ENCODE measurements around the gene ACVR1B. TPM values are rescaled to one million over a fixed set of nuclear protein-coding genes. Genes with fewer than 3 reads are reported as not detected.

Gene ACVR1B
- total and polyA plus RNA-seq, 2 donors (not counting 1 experiment from before 2014, with no cell fraction given) = 3.4 to 10.6 TPM

DNA sequence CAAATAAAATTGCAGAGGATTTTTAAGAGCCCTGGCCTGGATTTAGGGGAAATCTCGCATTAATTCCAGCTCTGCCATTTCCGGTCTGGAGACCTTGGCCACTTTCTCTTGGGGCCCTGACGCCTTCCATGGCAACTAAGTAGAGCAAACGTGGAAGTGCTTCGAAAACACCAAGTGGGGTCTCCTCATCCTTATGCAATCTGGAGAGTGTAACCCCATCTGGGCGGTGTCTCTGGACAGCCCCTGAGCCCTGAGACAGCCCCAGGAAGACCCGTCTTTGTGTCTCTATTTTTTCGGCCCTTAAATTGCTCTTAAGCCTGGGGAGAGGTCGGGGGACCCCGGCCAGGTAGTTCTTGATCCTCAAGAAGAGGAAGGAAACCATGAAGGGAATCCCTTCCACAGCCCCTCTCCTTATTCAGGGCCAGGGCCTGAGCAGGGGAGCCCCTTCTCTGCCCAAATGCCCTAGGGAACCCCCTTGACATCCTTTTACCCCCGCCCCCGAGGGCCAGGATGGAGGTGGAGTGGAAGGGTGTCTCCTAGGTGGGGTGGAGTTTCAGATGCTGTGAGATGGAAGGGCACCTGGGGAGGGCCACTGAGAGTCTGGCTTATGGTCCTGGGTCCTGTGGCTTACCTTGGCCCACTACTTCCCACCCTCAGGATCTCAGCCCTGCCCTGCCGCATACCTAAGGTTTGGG is 82.1 kb downstream of the ACVR1B start:
- Histone ChIP-seq H3K9me3 (ENCODE audit: control extremely low read depth in 1 of 3, control insufficient read depth in 2 of 3, insufficient read depth in 1 of 3, low read length in 2 of 3) (no peaks in the 10 kb centered on the region), H3K9ac (ENCODE audit: low read length) (peak overlapping the region; percentile 67), H3K27me3 (replicated peaks in 1 of 4; ENCODE audit: control extremely low read depth in 1 of 4, control insufficient read depth in 3 of 4, insufficient read depth in 4 of 4, low read length in 3 of 4) (peaks cover 0 to 2% (median 0%) of the 10 kb centered on the region in 4 experiments), H2AFZ (ENCODE audit: insufficient read depth, low read depth, low read length, poor library complexity, severe bottlenecking) (peak overlapping the region; percentile 47), H3K27ac (ENCODE audit: low read length in 2 of 2) (peak overlapping the region; percentile 93 to 96), H3K4me3 (ENCODE audit: control extremely low read depth in 1 of 5, extremely low read depth in 1 of 5, insufficient read depth in 1 of 5, low read depth in 2 of 5, low read length in 4 of 5) (peak overlapping the region; percentile 32 to 62 (median 57)), H3K4me2 (replicated peaks; ENCODE audit: low read depth, low read length, poor library complexity, severe bottlenecking) (peak overlapping the region; percentile 87), H4K20me1 (ENCODE audit: control insufficient read depth, insufficient read depth, low read length, poor library complexity, severe bottlenecking) (no peaks in the 10 kb centered on the region), H3K79me2 (ENCODE audit: control insufficient read depth, insufficient read depth, low read length) (no peaks in the 10 kb centered on the region), H3K36me3 (replicated peaks in 1 of 2; ENCODE audit: control extremely low read depth in 1 of 2, control insufficient read depth in 1 of 2, extremely low read depth in 1 of 2, insufficient read depth in 2 of 2, low read length in 1 of 2) (no peaks in the 10 kb centered on the region), H3K4me1 (ENCODE audit: control insufficient read depth in 2 of 2, insufficient read depth in 2 of 2, low read length in 2 of 2) (peaks cover 35 to 56% of the 10 kb centered on the region in 2 donors)
- ChIA-PET POLR2A (interaction anchor here (0.5 to 2.4 kb wide), 8 partner anchors 10 to 187 kb away, joined by 3 to 15 read pairs (median 6); partner anchors contain the start of genes ATG101, NR4A1 and TAMALIN), CTCF (interaction anchor here (1.2 to 32.6 kb wide), 9 partner anchors 9 to 88 kb away, joined by 3 to 1315 read pairs (median 18); partner anchors contain the start of genes ATG101, NR4A1, SMIM41 and TAMALIN)
- Mint-ChIP-seq H3K27ac (peak overlapping the region; percentile 90), H3K4me3 (peak overlapping the region; percentile 84), H3K9me3 (ENCODE audit: insufficient read depth) (no peaks in the 10 kb centered on the region), H3K4me1 (peaks cover 53% of the 10 kb centered on the region), H3K27me3 (no peaks in the 10 kb centered on the region)
- ATAC-seq (ENCODE audit: low read depth) (no peak), DNase-seq (peak; percentile 57)
- WGBS (ENCODE audit: insufficient coverage) = 31% methylated on average over 9 of the region's 13 CpGs
- TF ChIP-seq, protein P1, sequence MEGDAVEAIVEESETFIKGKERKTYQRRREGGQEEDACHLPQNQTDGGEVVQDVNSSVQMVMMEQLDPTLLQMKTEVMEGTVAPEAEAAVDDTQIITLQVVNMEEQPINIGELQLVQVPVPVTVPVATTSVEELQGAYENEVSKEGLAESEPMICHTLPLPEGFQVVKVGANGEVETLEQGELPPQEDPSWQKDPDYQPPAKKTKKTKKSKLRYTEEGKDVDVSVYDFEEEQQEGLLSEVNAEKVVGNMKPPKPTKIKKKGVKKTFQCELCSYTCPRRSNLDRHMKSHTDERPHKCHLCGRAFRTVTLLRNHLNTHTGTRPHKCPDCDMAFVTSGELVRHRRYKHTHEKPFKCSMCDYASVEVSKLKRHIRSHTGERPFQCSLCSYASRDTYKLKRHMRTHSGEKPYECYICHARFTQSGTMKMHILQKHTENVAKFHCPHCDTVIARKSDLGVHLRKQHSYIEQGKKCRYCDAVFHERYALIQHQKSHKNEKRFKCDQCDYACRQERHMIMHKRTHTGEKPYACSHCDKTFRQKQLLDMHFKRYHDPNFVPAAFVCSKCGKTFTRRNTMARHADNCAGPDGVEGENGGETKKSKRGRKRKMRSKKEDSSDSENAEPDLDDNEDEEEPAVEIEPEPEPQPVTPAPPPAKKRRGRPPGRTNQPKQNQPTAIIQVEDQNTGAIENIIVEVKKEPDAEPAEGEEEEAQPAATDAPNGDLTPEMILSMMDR (IDR thresholded peaks at IDR 0.05) = no peak
- no peak for TF ChIP-seq EZH2 (IDR thresholded peaks at IDR 0.05; ENCODE audit: borderline replicate concordance, insufficient read depth, low read depth, low read length, poor library complexity, severe bottlenecking)
- intact Hi-C loops (cut with micrococcal nuclease) = loop anchor here (1.0 to 5.0 kb wide), 6 partner anchors 8 to 85 kb away; partner anchors contain the start of genes ACVR1B, ATG101 and NR4A1

DNA sequence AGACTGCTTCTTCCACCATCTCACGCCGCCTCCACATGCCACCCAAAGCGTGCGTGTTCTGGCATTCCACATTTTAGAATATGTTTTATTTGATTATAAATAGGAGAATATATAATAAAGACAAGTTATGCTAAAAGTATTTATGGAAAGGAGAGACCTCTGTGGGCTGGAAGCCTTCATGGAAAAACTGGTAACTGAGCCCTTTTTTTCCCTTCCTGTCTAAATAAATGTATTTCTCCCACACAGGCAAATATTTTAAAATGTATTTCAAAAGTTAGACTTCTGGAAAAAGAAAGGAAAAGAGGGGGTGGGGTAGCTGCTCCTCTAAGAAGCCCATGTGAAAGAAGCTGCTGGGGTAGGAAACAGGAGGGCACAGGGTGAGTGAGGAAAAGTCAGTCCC is 83.7 kb downstream of the ACVR1B start:
- Histone ChIP-seq H3K4me1 (ENCODE audit: control insufficient read depth in 2 of 2, insufficient read depth in 2 of 2, low read length in 2 of 2) (peaks cover 35 to 58% of the 10 kb centered on the region in 2 donors), H3K4me3 (ENCODE audit: control extremely low read depth in 1 of 5, extremely low read depth in 1 of 5, insufficient read depth in 1 of 5, low read depth in 2 of 5, low read length in 4 of 5) (no peak overlapping the region), H3K4me2 (replicated peaks; ENCODE audit: low read depth, low read length, poor library complexity, severe bottlenecking) (no peak overlapping the region), H3K27me3 (replicated peaks in 1 of 4; ENCODE audit: control extremely low read depth in 1 of 4, control insufficient read depth in 3 of 4, insufficient read depth in 4 of 4, low read length in 3 of 4) (peaks cover 0 to 2% (median 0%) of the 10 kb centered on the region in 4 experiments), H4K20me1 (ENCODE audit: control insufficient read depth, insufficient read depth, low read length, poor library complexity, severe bottlenecking) (no peaks in the 10 kb centered on the region), H3K27ac (ENCODE audit: low read length in 2 of 2) (no peak overlapping the region), H3K9me3 (ENCODE audit: control extremely low read depth in 1 of 3, control insufficient read depth in 2 of 3, insufficient read depth in 1 of 3, low read length in 2 of 3) (no peaks in the 10 kb centered on the region), H3K36me3 (replicated peaks in 1 of 2; ENCODE audit: control extremely low read depth in 1 of 2, control insufficient read depth in 1 of 2, extremely low read depth in 1 of 2, insufficient read depth in 2 of 2, low read length in 1 of 2) (no peaks in the 10 kb centered on the region), H2AFZ (ENCODE audit: insufficient read depth, low read depth, low read length, poor library complexity, severe bottlenecking) (no peak overlapping the region), H3K9ac (ENCODE audit: low read length) (no peak overlapping the region), H3K79me2 (ENCODE audit: control insufficient read depth, insufficient read depth, low read length) (no peaks in the 10 kb centered on the region)
- DNase-seq (no peak), ATAC-seq (ENCODE audit: low read depth) (no peak)
- CTCF ChIA-PET = interaction anchor here (9.6 to 32.6 kb wide), 2 partner anchors 11 to 40 kb away, joined by 125 to 1315 read pairs; partner anchors contain the start of genes ATG101 and SMIM41
- Mint-ChIP-seq H3K9me3 (ENCODE audit: insufficient read depth) (no peaks in the 10 kb centered on the region), H3K27ac (no peak overlapping the region), H3K4me1 (peaks cover 67% of the 10 kb centered on the region), H3K27me3 (no peaks in the 10 kb centered on the region), H3K4me3 (peak overlapping the region; percentile 50)
- intact Hi-C loops (cut with micrococcal nuclease) = no loop called here
- no CpG with 5 or more reads among the region's 4 CpGs for WGBS (ENCODE audit: insufficient coverage)
- TF ChIP-seq EZH2 (IDR thresholded peaks at IDR 0.05; ENCODE audit: borderline replicate concordance, insufficient read depth, low read depth, low read length, poor library complexity, severe bottlenecking) = no peak
- TF ChIP-seq, protein P1 (IDR thresholded peaks at IDR 0.05) = no peak
- POLR2A ChIA-PET = interaction anchor here (1.2 kb wide), 1 partner anchor 15 kb away, joined by 4 read pairs; the partner anchor contains the start of gene NR4A1

Measured in B cell (primary cell).